GM12878 (cell line): ENCODE measurements around the gene SHC3. TPM values are rescaled to one million over a fixed set of nuclear protein-coding genes. Genes with fewer than 3 reads are reported as not detected.

Experiments used
- ATAC-seq: fragments of 200-7000 bp; cut with Tn5 transposase; 3 replicates; pipeline ENCODE4 v1.9.1; 2020; ENCODE audit warnings: mild to moderate bottlenecking, moderate library complexity
- BruUV-seq: library from RNA; stranded (reverse); fragments of 400-500 nt; replicated peaks from 2 replicates; lab custom pipeline; 2021; lab: Mats Ljungman, UMichigan
- CTCF ChIA-PET: fragments of 300-600 bp; sonication (Branson Sonifier 250); formaldehyde crosslinking; extraction: SDS; loops from one replicate; lab custom pipeline; 2021; ENCODE audit warnings: inconsistent platforms; lab: Yijun Ruan, JAX
- POLR2A ChIA-PET: fragments of 350-600 bp; formaldehyde crosslinking; extraction: SDS; loops from one replicate; lab custom pipeline; 2021; ENCODE audit warnings: inconsistent platforms; lab: Charles Lee
- RAD21 ChIA-PET: fragments of 300-600 bp; sonication (Branson Sonifier 250); formaldehyde crosslinking; loops from one replicate; lab custom pipeline; 2023; ENCODE audit warnings: antibody characterized with exemption; ENCODE audit not compliant: unreplicated experiment; lab: Charles Lee
- SMC1A ChIA-PET: fragments of 300-600 bp; sonication (Branson Sonifier 250); formaldehyde crosslinking; loops from one replicate; lab custom pipeline; 2023; ENCODE audit not compliant: unreplicated experiment, uncharacterized antibody; lab: Charles Lee
- DNase-seq: peaks from one replicate; pipeline ENCODE4 v3.0.0-alpha.2; 2011; ENCODE audit warnings: low read depth, low spot score
- FAIRE-seq: peaks from 3 replicates; lab custom pipeline; 2011; peaks lifted over from hg19 to GRCh38; lab: Jason Lieb, UNC
- H2AFZ ChIP-seq: 2 replicates; pipeline ENCODE4 v1.6.0; 2011; ENCODE audit warnings: low read depth, low read length, control low read depth; ENCODE audit not compliant: control insufficient read depth
- H3K27ac ChIP-seq: 2 replicates; pipeline ENCODE4 v1.5.1; 2011; ENCODE audit warnings: control low read depth; ENCODE audit not compliant: control insufficient read depth, insufficient read depth
- H3K27me3 ChIP-seq, 2 experiments: replicated peaks in 1 of 2; 2 replicates each; pipeline versions ENCODE4 v1.6.0 to v1.6.1; 2011; ENCODE audit warnings: low read length in 1 of 2; ENCODE audit not compliant: control insufficient read depth in 2 of 2, insufficient read depth in 2 of 2
- H3K36me3 ChIP-seq, 2 experiments: 2 replicates each; pipeline ENCODE4 v1.5.1; 2011; ENCODE audit warnings: low read length in 1 of 2; ENCODE audit not compliant: control insufficient read depth in 2 of 2, insufficient read depth in 2 of 2
- H3K4me1 ChIP-seq: 2 replicates; pipeline ENCODE4 v1.6.1; 2011; ENCODE audit warnings: mild to moderate bottlenecking, low read length, moderate library complexity, mixed read lengths; ENCODE audit not compliant: control insufficient read depth, insufficient read depth
- H3K4me2 ChIP-seq: 2 replicates; pipeline ENCODE4 v1.6.0; 2011; ENCODE audit warnings: control low read depth; ENCODE audit not compliant: control insufficient read depth, insufficient read depth
- H3K4me3 ChIP-seq: fragments of 200-600 bp; sonication (generic); 2 replicates; pipeline ENCODE4 v1.5.1; 2016
- H3K79me2 ChIP-seq: 2 replicates; pipeline ENCODE4 v1.6.0; 2011; ENCODE audit warnings: low read length; ENCODE audit not compliant: control insufficient read depth, insufficient read depth
- H3K9ac ChIP-seq: 2 replicates; pipeline ENCODE4 v1.8.0; 2011; ENCODE audit warnings: low read length, control low read depth, mixed read lengths; ENCODE audit not compliant: control insufficient read depth, insufficient read depth
- H3K9me3 ChIP-seq: replicated peaks from 3 replicates; pipeline ENCODE4 v1.5.1; 2011; ENCODE audit warnings: mild to moderate bottlenecking, low read length; ENCODE audit not compliant: control insufficient read depth, insufficient read depth
- H4K20me1 ChIP-seq: 2 replicates; pipeline ENCODE4 v1.6.0; 2011; ENCODE audit not compliant: control insufficient read depth, insufficient read depth
- ASH2L ChIP-seq: fragments of 300-600, 200-600 bp; sonication (generic); IDR thresholded peaks from 2 replicates; pipeline ENCODE4 v1.6.1; 2017; ENCODE audit warnings: low read depth, mild to moderate bottlenecking, borderline replicate concordance
- CHD1 ChIP-seq: IDR thresholded peaks from 2 replicates; pipeline ENCODE4 v1.6.1; 2012; ENCODE audit warnings: low read depth, low read length, improper control_type of control experiment
- CHD4 ChIP-seq: fragments of 200-600 bp; sonication (generic); IDR thresholded peaks from 2 replicates; pipeline ENCODE4 v1.6.1; 2016; ENCODE audit warnings: mild to moderate bottlenecking
- EGR1 ChIP-seq, 2 experiments: IDR thresholded peaks; 1 replicate in 1 of 2; 2 replicates in 1 of 2; pipeline ENCODE4 v1.6.1; 2011 to 2012; ENCODE audit warnings: low read depth in 2 of 2, low read length in 2 of 2, borderline replicate concordance in 1 of 2, mild to moderate bottlenecking in 1 of 2, moderate library complexity in 1 of 2
- ETV6 ChIP-seq, 2 experiments: fragments of 450-650 bp in 1 of 2; IDR thresholded peaks in 1 of 2; conservative IDR thresholded peaks in 1 of 2; 2 replicates each; pipeline ENCODE4 v1.6.1; 2014; ENCODE audit warnings: antibody characterized with exemption in 1 of 2, borderline replicate concordance in 1 of 2, low read depth in 1 of 2, mild to moderate bottlenecking in 1 of 2, moderate library complexity in 1 of 2
- MTA2 ChIP-seq: fragments of 450-650 bp; IDR thresholded peaks from 2 replicates; pipeline ENCODE4 v1.6.1; 2016; ENCODE audit warnings: low read depth, mild to moderate bottlenecking, moderate library complexity
- NBN ChIP-seq: fragments of 450-650 bp; IDR thresholded peaks from 2 replicates; pipeline ENCODE4 v1.6.1; 2016
- PKNOX1 ChIP-seq: fragments of 450-650 bp; IDR thresholded peaks from 2 replicates; pipeline ENCODE4 v1.6.1; 2016; ENCODE audit warnings: mild to moderate bottlenecking
- PRDM15 ChIP-seq: fragments of 450-650 bp; formaldehyde crosslinking; IDR thresholded peaks from 2 replicates; pipeline ENCODE4 v1.4.0; 2020; ENCODE audit warnings: mild to moderate bottlenecking, moderate library complexity
- RAD21 ChIP-seq: IDR thresholded peaks from 2 replicates; pipeline ENCODE4 v1.6.1; 2011; ENCODE audit warnings: mild to moderate bottlenecking, low read depth, low read length, moderate library complexity; ENCODE audit not compliant: insufficient read depth
- RB1 ChIP-seq: fragments of 450-650 bp; formaldehyde crosslinking; IDR thresholded peaks from 2 replicates; pipeline ENCODE4 v1.6.1; 2017; ENCODE audit warnings: mild to moderate bottlenecking, borderline replicate concordance
- RFX5 ChIP-seq: IDR thresholded peaks from 2 replicates; pipeline ENCODE4 v1.6.1; 2011; ENCODE audit warnings: low read depth, low read length, improper control_type of control experiment
- STAT1 ChIP-seq: fragments of 450-650 bp; conservative IDR thresholded peaks from 2 replicates; pipeline ENCODE4 v1.6.1; 2014; ENCODE audit warnings: antibody characterized with exemption, mild to moderate bottlenecking
- TCF7 ChIP-seq: IDR thresholded peaks from 2 replicates; pipeline ENCODE4 v1.6.1; 2014; ENCODE audit warnings: antibody characterized with exemption, borderline replicate concordance
- ZNF24 ChIP-seq: fragments of 450-650 bp; IDR thresholded peaks from 2 replicates; pipeline ENCODE4 v1.6.1; 2017; ENCODE audit warnings: antibody characterized with exemption, mild to moderate bottlenecking
- ZSCAN29 ChIP-seq: fragments of 450-650 bp; IDR thresholded peaks from 2 replicates; pipeline ENCODE4 v1.6.1; 2017; ENCODE audit warnings: mild to moderate bottlenecking, moderate library complexity
- in situ Hi-C: fragments of 300-500 bp; cut with MboI; formaldehyde crosslinking; loops from 9 replicates; pipeline ENCODE4 v1.14.3; 2018; ENCODE audit warnings: mixed read lengths
- intact Hi-C: fragments of 100-400 bp; cut with micrococcal nuclease; formaldehyde crosslinking; loops from one replicate; pipeline ENCODE4 v1.14.2; 2022; ENCODE audit not compliant: unreplicated experiment
- polyA plus RNA-seq, 11 experiments: library from polyadenylated mRNA; depleted of rRNA in 4 of 11; unstranded in 6 of 11; stranded (reverse) in 5 of 11; fragments of >200 nt; fragmentation: Nextera tagmentation in 4 of 11; fragmentation: Illumina TruSeq in 1 of 11; extraction: Ambion mirVana in 4 of 11; extraction: Trizol in 1 of 11; gene quantifications; 1 replicate in 1 of 11; 2 replicates in 10 of 11; pipeline versions ENCODE4 v1.2.1 to v1.2.3, GENCODE V29; 2011 to 2016; ENCODE audit warnings: inconsistent platforms in 2 of 11, missing spikeins in 2 of 11, low read depth in 1 of 11
- total RNA-seq, 4 experiments: library from RNA; depleted of rRNA in 3 of 4; stranded (reverse); fragments of >200 nt in 3 of 4; fragmentation: Illumina TruSeq in 1 of 4; extraction: Trizol in 1 of 4; gene quantifications; 2 replicates each; pipeline versions ENCODE4 v1.2.1 to v1.2.3, GENCODE V29; 2013 to 2021

The SHC3 gene
- total and polyA plus RNA-seq, 10 of the 15 experiments (the other 5 are each of a cell fraction or from before 2014, with no cell fraction given), result 0.01 to 0.06 TPM; not detected in 8

DNA sequence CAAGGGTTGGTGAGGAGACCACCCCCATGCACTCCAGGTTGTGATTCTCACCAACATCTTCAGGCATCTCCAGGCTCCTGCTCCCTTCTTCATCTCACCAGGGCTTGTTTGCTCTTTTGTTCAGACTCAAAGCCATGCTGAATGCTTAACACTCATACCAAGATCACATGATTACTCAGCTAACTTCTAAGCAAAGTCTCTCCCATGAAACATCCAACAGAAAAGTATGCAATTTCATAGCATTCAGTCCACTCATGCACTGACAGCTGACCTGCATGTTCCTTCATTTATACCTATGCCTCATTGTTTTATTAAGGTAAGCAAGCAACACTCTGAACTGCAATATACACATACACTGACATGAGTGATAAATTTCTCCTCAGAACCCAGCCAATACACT lies 69.0 kb downstream of the SHC3 start:
- RAD21 ChIA-PET, result no interaction called here

More for the DNA sequence above, 69.0 kb downstream of the SHC3 start:
- no peak for TF ChIP-seq EGR1 (IDR thresholded peaks at IDR 0.05; ENCODE audit: borderline replicate concordance in 1 of 2, low read depth in 2 of 2, low read length in 2 of 2)
- no peak for TF ChIP-seq MTA2
- TF ChIP-seq PRDM15 (CRISPR knock-in tag), result no peak
- no peak for TF ChIP-seq CHD4
- TF ChIP-seq ASH2L, result no peak
- no peak for TF ChIP-seq PKNOX1
- TF ChIP-seq NBN, result no peak
- TF ChIP-seq CHD1, result no peak
- TF ChIP-seq ZNF24, result no peak
- no peak for TF ChIP-seq RB1
- TF ChIP-seq RAD21, result no peak
- no peak for TF ChIP-seq TCF7
- no peak for TF ChIP-seq RFX5
- TF ChIP-seq STAT1, result no peak
- no peak for TF ChIP-seq ZSCAN29
- TF ChIP-seq ETV6 (conservative IDR thresholded peaks at IDR 0.05 in 1 of 2, IDR thresholded peaks at IDR 0.05 in 1 of 2; ENCODE audit: borderline replicate concordance in 1 of 2, low read depth in 1 of 2), result no peak
- Histone ChIP-seq H3K27me3 (no peaks in the 10 kb centered on the region), H3K9me3 (no peaks in the 10 kb centered on the region), H3K27ac (no peak overlapping the region), H3K4me3 (no peak overlapping the region), H3K79me2 (no peaks in the 10 kb centered on the region), H3K4me2 (no peak overlapping the region), H2AFZ (no peak overlapping the region), H3K9ac (no peak overlapping the region), H4K20me1 (no peaks in the 10 kb centered on the region), H3K4me1 (no peaks in the 10 kb centered on the region), H3K36me3 (no peaks in the 10 kb centered on the region)
- ChIA-PET CTCF (no interaction called here), SMC1A (no interaction called here), POLR2A (no interaction called here)
- intact Hi-C loops (no loop called here), in situ Hi-C loops (no loop called here)
- ATAC-seq (no peak), FAIRE-seq (no peak), DNase-seq (no peak)
- no TSS peak for BruUV-seq
